NCI-H146 treated with DMSO at 0.1 percent for 48 hours (cell line): ENCODE results near the gene ELOF1.
A peak's percentile ranks its signal among the peaks of the same experiment; 100 is the strongest.
"Not testable (repeated sequence)": the region's sequence is repeated elsewhere in the genome, so short reads cannot be mapped to it uniquely, and the experiment has no call there.

Experiments used
- DNase-seq: peaks from one replicate; lab custom pipeline; 2025; ENCODE audit not compliant: unreplicated experiment; lab: John Stamatoyannopoulos, UW

The ELOF1 gene

DNA sequence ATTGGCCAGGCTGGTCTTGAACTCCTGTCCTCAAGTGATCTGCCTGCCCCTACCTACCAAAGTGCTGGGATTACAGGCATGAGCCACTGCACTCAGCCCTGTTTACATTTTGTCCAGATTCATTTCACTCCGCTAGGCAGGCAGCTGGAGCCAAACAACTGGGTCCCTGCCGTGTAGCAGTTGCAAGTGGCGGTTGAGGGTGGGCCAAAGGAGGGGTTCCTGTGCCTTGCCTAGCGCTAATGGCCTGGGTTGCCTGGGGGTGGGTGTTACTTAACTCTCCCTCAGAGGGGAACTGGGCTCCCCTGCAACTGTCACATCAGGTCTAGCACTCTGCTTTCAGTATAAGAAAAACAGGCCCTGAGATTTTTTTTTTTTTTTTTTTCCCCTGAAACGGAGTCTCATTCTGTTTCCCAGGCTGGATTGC is 11.0 kb upstream of the ELOF1 start:
- DNase-seq: peak; percentile 10

DNA sequence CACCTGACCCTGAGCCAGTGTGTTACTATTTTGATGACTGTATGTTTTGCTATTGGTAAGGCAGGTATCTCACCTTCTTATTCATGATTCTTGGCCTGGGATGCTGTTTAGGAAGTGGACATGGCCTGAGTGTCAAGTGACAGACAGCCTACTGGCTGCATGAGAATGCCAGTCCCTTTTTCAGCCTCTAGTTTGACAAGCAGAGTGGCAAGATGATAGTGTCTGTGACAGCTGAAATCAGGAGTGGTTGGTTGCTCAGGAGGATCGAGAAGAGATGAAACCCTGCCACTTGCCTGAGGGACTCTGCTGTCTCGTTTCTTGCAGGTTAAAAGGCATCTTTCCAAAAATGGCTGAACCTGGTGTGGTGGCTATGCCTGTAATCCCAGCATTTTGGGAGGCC is 7.1 kb upstream of the ELOF1 start:
- DNase-seq: no peak

DNA sequence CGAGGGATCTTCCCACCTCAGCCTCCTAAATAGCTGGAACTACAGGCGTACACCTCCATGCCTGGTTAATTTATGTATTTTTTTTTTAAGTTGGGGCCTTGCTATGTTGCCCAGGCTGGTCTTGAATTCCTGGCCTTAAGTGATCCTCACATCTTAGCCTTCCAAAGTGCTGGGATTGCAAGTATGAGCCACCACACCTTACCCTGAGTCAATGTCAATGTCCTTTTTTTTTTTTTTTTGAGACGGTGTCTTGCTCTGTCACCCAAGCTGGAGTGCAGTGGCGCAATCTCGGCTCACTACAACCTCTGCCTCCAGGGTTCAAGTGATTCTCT is 6.6 kb upstream of the ELOF1 start:
- DNase-seq: not testable (repeated sequence)

DNA sequence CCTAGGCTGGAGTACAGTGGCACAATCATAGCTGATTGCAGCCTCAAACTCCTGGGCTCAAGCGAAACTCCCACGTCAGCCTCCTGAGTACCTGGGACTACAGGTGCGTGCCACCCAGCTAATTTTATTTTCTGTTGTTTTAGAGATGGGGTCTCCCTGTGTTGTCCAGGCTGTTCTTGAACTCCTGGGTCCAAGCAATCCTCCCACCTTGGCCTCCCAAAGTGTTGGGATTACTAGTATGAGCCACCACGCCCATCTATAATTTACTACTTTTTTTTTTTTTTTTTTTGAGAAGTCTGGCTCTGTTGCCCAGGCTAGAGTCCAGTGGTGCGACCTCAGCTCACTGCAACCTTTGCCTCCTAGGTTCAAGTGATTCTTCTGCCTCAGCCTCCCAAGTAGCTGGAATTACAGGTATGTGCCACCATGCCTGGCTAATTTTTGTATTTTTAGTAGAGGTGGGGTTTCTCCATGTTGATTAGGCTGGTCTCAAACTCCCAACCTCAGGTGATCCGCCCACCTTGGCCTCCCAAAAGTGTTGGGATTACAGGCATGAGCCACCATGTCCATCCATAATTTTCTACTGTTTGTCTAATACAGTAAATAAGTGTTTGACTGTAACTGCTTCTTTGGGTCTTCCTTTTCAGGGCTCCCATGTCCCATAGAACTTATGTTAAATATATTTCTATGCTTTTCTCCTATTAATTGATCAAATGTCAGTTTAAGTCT is 5.2 kb upstream of the ELOF1 start:
- DNase-seq: not testable (repeated sequence)

DNA sequence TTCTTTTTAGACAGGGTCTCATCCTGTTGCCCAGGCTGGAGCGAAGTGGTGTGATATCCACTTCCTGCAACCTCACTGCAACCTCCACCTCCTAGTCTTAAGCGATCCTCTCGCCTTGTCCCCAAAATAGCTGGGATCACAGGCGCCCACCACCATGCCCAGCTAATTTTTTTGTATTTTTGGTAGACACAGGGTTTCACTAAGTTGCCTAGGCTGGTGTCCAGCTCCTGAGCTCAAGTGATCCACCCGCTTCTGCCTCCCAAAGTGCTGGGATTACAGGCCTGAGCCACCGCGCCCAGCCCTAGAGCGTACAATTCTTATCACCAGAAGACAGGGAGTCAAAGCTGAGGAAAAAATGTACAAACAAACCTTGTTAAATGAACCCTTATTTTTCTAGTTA is 4.5 kb upstream of the ELOF1 start:
- DNase-seq: no peak

DNA sequence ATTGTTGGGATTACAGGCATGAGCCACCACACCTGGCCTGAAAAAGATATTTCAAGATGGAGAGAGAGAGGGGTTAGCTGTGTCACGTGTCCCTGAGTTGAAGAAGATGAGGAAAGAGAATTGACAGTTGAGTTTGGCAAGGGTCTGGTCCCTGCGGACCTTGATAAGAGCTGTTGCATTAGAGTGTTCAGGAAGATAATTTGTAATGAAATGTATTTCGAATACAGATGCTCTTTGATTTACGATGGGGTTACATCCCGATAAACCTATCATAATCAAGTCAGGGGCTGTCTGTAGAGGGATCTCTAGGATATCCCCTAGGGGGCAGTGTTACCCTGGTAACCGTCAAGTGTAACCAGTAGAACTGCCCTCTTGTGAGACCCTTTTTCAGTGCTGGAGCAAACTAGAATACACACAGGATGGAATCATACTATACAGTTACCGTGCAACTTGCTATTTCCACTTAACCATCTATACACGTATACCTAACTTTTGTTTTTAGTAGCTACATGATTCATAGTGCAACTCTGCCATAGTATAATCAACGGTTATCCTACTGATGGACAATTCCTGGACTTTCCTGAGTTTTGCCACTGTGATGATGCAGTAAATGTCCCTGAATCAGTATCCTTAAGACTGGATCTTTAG is 1.5 kb upstream of the ELOF1 start:
- peak; percentile 77 for DNase-seq

DNA sequence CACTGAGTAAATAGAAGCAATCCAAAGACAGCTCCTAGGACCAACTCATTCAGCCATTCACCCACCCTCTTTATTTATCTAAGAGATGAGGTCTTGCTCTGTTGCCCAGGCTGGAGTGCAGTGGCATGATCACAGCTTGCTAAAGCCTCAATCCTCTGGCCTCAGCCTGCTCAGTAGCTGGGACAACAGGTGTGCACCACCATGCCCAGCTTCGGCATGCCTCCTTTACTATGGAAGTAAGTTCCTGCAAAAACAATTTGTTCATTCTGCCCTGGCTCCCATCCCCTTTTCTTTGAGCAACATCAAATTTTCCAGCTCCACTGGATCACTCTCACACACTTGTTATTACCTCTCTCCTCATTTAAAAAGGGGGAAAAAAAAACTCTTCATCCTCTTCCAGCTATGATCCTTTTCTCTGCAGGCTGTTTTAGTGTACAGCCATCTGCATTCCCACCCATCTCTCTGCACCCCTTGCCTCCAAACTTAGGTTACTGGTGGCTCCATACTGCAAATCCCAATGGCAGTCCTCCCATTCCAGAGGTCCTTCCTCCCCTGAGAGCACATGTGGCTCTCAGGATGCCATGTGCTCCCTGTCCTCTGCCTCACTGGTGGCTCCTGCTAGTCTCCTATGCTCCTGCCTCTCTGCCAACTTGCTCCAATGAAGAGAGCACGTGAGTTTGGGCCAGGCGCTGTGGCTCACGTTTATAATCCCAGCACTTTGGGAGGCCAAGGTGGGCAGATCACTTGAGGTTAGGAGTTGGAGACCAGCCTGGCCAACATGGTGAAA is 2.2 kb downstream of the ELOF1 start:
- DNase-seq: no peak

DNA sequence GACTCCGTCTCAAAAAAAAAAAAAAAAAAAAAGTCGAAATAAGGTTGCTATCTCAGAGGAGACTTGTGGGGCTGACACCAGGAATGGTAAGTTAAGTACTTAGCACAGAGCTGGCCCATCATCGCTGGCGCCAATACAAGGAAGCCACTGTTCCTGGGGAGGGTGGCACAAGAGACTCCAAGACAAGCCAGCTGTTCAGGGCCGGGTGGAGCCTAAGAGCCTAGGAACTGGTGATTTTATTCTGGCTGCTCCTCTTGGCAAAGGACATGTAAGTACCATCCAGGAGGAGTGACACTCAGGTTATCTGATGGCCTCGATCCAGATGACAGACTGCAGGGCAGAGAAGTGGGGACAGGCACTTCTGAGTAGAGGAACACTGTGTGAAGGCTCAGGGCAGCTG is 3.8 kb downstream of the ELOF1 start:
- no peak for DNase-seq

DNA sequence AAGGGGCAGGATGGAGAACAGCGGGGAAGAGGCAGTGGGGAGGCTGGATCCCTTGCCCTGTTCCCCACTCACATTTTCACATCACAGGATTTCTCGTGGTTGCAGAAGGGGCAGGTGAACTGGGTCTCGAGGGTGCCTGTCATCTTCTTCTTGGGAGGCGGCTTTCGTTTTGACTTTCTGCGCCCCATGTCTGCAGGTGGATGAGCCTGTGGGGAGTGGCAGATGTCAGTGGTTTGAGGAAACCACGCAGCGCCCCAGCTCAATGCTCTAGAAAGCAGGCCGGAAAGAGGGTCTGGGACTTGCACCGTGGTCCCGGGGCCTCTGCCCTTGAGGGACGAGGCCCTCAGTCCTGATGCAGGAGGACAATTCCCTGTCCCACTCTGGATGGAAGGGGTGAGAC is 4.9 kb downstream of the ELOF1 start:
- DNase-seq: no peak

DNA sequence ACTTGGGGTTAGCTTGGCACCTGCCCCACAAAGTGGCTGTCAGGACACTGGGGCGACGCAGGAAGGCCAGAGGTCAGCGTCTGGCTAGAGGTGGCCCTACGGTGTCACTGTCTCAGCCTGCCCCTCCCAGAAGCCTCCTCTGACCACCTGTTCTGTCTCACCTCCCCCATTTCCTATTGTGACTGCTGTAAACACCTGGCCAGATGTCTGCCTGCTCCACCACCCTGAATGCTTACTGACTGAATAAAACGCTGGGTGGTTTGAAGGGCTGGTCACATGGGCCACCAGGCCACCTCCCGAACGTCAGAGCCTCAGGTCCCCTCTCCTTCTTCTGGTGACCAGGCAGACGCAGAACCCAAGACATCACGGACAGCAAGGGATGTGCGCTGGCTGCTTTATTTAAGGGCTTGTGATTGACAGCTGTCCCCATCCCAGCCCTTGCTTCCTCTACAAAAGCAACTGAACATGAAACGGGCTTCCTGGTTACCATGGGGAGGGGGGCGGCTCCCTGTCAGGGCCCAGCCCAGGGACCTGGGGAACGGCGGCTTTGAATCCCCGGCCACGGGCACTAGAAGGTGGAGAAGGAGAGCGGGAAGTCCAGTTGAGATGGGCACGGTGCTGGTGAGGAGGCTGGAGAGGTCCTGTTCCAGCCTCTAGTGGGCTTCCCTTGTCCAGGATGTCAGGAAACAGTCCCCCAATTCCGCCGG is 6.2 kb downstream of the ELOF1 start:
- no peak for DNase-seq

DNA sequence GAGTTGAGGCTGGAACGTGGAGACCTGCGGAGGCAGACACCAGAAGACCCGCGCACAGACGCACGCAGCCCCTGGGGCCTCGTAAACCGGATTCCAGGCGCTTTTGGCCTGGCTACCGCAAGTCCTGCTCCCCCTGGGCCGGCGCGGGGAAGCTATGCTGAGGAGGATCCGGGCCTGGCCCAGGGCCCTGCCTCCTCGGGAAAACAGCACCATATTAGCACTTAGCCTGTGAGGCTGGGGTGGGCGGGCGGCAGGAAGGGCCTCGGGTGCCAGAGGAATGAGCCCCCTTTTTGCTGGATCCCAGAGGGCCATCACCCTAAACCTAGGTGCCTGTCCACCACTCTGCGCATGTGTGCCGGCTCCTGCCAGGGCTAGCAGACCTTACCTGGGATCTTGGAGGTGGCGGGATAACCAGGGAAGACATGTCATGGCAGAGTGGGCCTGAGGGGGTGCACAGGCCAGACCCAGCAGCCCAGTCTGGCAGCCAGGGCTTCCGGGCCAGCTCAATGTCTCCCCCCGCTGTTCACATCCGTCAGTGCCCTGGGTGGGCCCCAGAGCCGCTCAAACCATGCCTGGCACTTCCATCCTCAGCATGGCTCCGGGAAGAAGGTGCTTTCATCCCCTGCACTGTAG is 7.3 kb downstream of the ELOF1 start:
- DNase-seq: no peak

DNA sequence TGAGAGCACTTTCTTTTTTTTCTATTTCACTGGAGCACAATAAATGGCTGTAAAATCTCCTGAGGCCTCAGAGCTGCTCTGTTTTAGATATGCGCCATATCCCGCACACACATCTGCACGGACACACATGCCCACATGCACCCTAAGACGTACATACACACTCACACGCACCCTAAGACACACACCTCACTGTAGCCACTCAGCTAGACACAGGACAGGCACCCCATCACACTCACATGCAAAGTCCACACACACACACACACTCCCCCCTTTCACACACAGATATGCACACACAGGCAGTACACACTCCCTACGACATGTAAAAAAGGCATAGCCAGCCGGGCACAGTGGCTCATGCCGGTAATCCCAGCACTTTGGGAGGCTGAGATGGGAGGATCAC is 8.8 kb downstream of the ELOF1 start:
- no peak for DNase-seq

DNA sequence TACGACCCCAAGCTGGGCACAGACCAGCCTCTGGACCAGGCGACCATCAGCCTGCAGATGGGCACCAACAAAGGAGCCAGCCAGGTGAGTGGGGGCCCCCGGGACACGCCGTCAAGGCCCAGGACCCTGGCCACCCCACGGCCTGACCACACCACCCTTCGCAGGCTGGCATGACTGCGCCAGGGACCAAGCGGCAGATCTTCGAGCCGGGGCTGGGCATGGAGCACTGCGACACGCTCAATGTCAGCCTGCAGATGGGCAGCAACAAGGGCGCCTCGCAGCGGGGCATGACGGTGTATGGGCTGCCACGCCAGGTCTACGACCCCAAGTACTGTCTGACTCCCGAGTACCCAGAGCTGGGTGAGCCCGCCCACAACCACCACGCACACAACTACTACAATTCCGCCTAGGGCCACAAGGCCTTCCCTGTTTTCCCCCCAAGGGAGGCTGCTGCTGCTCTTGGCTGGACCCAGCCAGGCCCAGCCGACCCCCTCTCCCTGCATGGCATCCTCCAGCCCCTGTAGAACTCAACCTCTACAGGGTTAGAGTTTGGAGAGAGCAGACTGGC is 9.6 kb downstream of the ELOF1 start:
- no peak for DNase-seq

DNA sequence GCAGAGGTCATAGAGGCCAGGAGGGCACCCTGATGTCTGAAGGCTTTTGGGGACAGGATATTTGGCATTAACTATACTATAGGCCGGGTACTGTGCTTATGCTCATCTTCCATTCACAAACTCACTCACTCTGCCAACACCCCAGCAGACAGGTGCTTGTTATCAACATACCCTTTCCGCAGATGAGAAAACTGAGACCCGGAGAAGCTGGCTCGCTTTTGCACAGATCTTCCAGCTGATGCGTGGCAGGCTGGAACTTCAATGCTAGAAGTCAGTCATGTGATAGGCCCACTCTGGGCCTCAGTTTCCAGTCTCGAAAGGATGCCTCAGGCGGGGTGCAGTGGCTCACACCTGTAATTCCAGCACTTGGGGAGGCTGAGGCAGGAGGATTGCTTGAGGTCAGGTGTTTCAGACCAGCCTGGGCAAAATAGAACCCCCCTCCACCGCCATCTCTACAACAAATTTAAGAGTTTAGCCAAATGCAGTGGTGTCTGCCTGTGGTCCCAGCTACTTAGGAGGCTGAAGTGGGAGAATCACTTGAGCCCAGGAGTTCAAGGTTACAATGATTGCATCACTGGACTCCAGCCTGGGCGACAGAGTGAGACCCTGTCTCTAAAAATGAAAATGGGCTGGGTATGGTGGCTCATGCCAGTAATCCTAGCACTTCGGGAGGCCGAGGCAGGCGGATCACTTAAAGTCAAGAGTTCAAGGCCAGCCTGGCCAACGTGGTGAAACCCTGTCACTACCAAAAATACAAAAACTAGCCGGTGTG is 10.9 kb downstream of the ELOF1 start:
- no peak for DNase-seq

DNA sequence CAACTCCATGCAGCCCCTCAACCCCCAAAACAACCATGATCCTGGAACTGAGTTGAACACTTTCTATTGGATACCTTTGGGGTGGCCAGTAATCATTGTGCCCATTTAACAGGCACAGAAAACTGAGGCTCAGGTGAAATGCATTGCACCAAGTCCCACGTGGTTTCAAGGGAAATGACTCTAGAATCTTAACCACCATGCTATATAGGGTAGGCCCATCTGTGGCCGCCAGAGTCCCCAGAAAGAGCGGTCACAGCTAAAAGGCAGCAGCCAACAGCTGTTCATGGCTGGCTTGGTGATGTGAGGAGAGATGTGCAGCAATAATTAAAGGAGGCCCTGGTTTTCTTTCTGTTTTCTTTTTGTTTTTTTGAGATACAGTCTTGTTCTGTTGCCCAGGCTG is 17.8 kb downstream of the ELOF1 start:
- DNase-seq: no peak

DNA sequence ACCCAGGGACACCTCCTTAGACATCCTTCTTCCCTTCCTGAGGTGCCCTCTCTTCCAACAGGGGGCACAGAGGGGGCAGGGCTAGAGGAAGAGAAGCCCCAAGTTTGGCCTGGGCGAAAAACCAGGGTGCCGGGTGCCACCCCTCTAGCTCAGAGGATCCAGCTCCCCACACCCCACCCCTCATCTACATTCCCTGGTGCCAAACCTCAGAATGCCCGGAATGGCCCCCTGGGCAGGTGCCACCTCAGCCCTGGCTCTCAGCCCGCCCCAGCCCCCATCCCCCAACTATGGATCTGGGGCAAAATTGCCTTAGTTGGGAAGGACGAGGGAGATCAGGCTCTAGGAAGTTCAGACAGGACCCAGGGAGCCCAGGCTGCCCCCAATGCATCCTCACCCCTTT is 18.4 kb downstream of the ELOF1 start:
- DNase-seq: no peak

DNA sequence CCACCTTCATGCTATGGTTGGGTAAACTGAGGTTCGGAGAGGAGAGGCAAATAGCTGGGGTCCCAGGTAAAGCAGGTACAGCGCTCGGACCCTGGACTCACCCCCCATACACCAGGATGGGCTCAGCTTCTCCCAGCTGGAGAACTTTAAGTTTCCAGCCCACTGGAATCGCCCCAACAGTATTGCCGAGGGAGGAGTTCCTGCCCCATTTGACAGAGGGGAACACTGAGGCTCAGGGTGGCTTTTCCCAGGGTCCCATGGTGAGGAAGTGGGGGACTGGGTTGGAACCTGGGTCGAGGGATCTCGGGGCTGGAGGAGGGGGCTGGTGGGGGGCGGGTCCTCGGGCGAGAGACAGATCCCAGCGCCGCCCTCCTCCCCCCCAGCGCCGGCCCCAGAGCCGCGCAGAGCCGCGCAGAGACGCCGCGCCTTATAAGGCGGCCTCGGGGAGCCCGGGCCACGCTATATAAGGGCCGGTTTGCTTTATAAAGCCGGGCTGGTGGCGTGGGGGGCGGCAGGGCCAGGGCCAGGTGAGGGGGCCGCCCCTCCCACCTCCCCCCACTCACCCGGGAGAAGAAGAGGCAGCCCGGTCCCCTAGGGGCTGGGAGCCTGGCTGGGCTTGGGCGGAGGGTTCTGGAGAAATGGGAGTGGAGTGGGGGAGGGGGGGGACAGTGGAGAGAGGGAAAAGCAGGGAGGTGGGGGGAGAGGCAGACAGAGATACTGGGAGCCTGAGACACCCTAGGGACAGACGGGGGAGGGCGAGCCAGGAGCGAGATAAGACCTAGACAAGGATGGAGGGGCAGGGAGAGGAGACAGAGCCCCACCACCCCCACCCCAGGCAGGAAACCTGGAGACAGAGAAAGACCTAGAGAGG is 19.3 kb downstream of the ELOF1 start:
- DNase-seq: no peak

DNA sequence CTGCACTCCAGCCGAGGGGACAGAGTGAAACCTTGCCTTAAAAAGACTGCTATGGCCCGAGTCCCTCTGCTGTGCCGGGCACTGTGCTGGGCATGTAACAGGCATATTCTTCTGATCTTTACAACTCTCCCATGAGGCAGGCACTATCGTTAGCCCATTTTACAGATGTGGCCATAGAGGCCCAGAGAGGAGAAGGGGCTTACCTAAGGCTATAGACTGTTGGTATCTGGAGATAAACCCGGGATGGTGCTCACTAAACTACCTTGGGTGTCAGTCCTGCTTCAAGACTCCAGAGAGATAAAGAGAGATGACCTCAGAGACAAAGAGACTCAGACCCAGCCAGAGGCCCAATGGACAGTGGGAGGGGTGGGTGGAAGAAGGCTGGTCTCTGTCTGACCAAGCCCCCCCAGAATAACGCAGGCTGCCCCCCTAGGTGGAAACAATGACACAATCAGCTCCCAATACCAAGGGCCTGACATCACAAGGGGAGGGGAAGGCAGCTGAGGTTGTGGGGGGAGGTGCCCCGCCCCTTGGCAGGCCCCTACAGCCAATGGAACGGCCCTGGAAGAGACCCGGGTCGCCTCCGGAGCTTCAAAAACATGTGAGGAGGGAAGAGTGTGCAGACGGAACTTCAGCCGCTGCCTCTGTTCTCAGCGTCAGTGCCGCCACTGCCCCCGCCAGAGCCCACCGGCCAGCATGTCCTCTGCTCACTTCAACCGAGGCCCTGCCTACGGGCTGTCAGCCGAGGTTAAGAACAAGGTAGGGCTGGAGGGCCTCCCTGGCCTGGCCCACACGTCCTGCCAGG is 20.6 kb downstream of the ELOF1 start, which contains the start of gene CNN1:
CNN1 (plus strand) TSS at position 620 of the 805 bp plus-strand sequence; CDS start at position 697, 77 bp downstream.
- DNase-seq: no peak
